ENCODE measurements around the gene LDLRAD4. TPM values are rescaled to one million over a fixed set of nuclear protein-coding genes. Genes with fewer than 3 reads are reported as not detected.

LDLRAD4 gene
- total and polyA plus RNA-seq, 5 donors from 2014 or later = 42.4 to 207 (median 49.8) TPM

GRCh38 chr18:13311193-13311592, 92.6 kb downstream of the LDLRAD4 start:
- Mint-ChIP-seq H3K4me1 (peaks cover 8 to 50% (median 18%) of the 10 kb centered on the region in 4 donors), H3K4me3 (no peak overlapping the region), H3K27ac (peak overlapping the region in 2 of 3 donors; percentile 42 to 56), H3K9me3 (peaks cover 0 to 10% (median 4%) of the 10 kb centered on the region in 7 donors), H3K36me3 (peaks cover 12% of the 10 kb centered on the region), H3K27me3 (no peaks in the 10 kb centered on the region)
- ATAC-seq (ENCODE audit: low read depth in 2 of 2) = no peak
- peaks cover 5 to 6% of the 10 kb centered on the region in 2 experiments for H3K9me3 ChIP-seq (ENCODE audit: control insufficient read depth in 2 of 2, low read length in 2 of 2)
- no peak overlapping the region for H3K27ac ChIP-seq (ENCODE audit: insufficient read depth, low read length, poor library complexity, severe bottlenecking)
- no peak overlapping the region for H3K4me3 ChIP-seq (ENCODE audit: low read depth, low read length)
- no peaks in the 10 kb centered on the region for H3K27me3 ChIP-seq (ENCODE audit: control insufficient read depth, insufficient read depth, low read length)
- no peak for DNase-seq
- H3K4me1 ChIP-seq (ENCODE audit: control insufficient read depth, insufficient read depth, low read length, poor library complexity, severe bottlenecking) = peaks cover 4% of the 10 kb centered on the region
- H3K36me3 ChIP-seq (ENCODE audit: control insufficient read depth, insufficient read depth, low read length) = no peaks in the 10 kb centered on the region

- peaks cover 6 to 8% of the 10 kb centered on the region in 2 experiments for H3K9me3 ChIP-seq (ENCODE audit: control insufficient read depth in 2 of 2, low read length in 2 of 2)
- peaks cover 15% of the 10 kb centered on the region for H3K36me3 Mint-ChIP-seq
- H3K4me1 Mint-ChIP-seq = peaks cover 0 to 45% (median 18%) of the 10 kb centered on the region in 4 donors
- ATAC-seq (ENCODE audit: low read depth in 2 of 2) = no peak
- no peaks in the 10 kb centered on the region for H3K36me3 ChIP-seq (ENCODE audit: control insufficient read depth, insufficient read depth, low read length)
- no peaks in the 10 kb centered on the region for H3K27me3 ChIP-seq (ENCODE audit: control insufficient read depth, insufficient read depth, low read length)
- H3K27me3 Mint-ChIP-seq = no peaks in the 10 kb centered on the region
- peak overlapping the region; percentile 12 to 86 (median 85) for H3K27ac Mint-ChIP-seq
- no peak for DNase-seq
- no peak overlapping the region for H3K27ac ChIP-seq (ENCODE audit: insufficient read depth, low read length, poor library complexity, severe bottlenecking)
- peaks cover 4% of the 10 kb centered on the region for H3K4me1 ChIP-seq (ENCODE audit: control insufficient read depth, insufficient read depth, low read length, poor library complexity, severe bottlenecking)
- no peak overlapping the region for H3K4me3 ChIP-seq (ENCODE audit: low read depth, low read length)
- H3K4me3 Mint-ChIP-seq = peak overlapping the region in 1 of 4 donors; percentile 13
- peaks cover 0 to 13% (median 4%) of the 10 kb centered on the region in 7 donors for H3K9me3 Mint-ChIP-seq
Observed at GRCh38 chr18:13312515-13312914, 94.0 kb downstream of the LDLRAD4 start.

- Mint-ChIP-seq H3K27ac (peak overlapping the region; percentile 38 to 86 (median 82)), H3K4me1 (peaks cover 0 to 41% (median 17%) of the 10 kb centered on the region in 4 donors), H3K9me3 (peaks cover 0 to 13% (median 6%) of the 10 kb centered on the region in 7 donors), H3K36me3 (peaks cover 15% of the 10 kb centered on the region), H3K27me3 (no peaks in the 10 kb centered on the region), H3K4me3 (peak overlapping the region in 3 of 4 donors; percentile 3 to 63 (median 52))
- ATAC-seq (ENCODE audit: low read depth in 2 of 2) (peak; percentile 55 to 75), DNase-seq (peak in 2 of 3 donors; percentile 19 to 68)
- H3K27ac ChIP-seq (ENCODE audit: insufficient read depth, low read length, poor library complexity, severe bottlenecking) = no peak overlapping the region
- no peak overlapping the region for H3K4me3 ChIP-seq (ENCODE audit: low read depth, low read length)
- no peaks in the 10 kb centered on the region for H3K36me3 ChIP-seq (ENCODE audit: control insufficient read depth, insufficient read depth, low read length)
- H3K27me3 ChIP-seq (ENCODE audit: control insufficient read depth, insufficient read depth, low read length) = no peaks in the 10 kb centered on the region
- peaks cover 6 to 8% of the 10 kb centered on the region in 2 experiments for H3K9me3 ChIP-seq (ENCODE audit: control insufficient read depth in 2 of 2, low read length in 2 of 2)
- H3K4me1 ChIP-seq (ENCODE audit: control insufficient read depth, insufficient read depth, low read length, poor library complexity, severe bottlenecking) = peaks cover 4% of the 10 kb centered on the region
Observed at GRCh38 chr18:13313006-13313686, 94.6 kb downstream of the LDLRAD4 start.

- peaks cover 15% of the 10 kb centered on the region for H3K36me3 Mint-ChIP-seq
- Histone ChIP-seq H3K27ac (ENCODE audit: insufficient read depth, low read length, poor library complexity, severe bottlenecking) (no peak overlapping the region), H3K27me3 (ENCODE audit: control insufficient read depth, insufficient read depth, low read length) (no peaks in the 10 kb centered on the region), H3K36me3 (ENCODE audit: control insufficient read depth, insufficient read depth, low read length) (no peaks in the 10 kb centered on the region), H3K4me1 (ENCODE audit: control insufficient read depth, insufficient read depth, low read length, poor library complexity, severe bottlenecking) (peaks cover 4% of the 10 kb centered on the region), H3K9me3 (ENCODE audit: control insufficient read depth in 2 of 2, low read length in 2 of 2) (peaks cover 6 to 8% of the 10 kb centered on the region in 2 experiments), H3K4me3 (ENCODE audit: low read depth, low read length) (no peak overlapping the region)
- H3K9me3 Mint-ChIP-seq = peaks cover 0 to 13% (median 6%) of the 10 kb centered on the region in 7 donors
- no peaks in the 10 kb centered on the region for H3K27me3 Mint-ChIP-seq
- DNase-seq (no peak), ATAC-seq (ENCODE audit: low read depth in 2 of 2) (no peak)
- H3K4me3 Mint-ChIP-seq = no peak overlapping the region
- H3K27ac Mint-ChIP-seq = no peak overlapping the region
- H3K4me1 Mint-ChIP-seq = peaks cover 0 to 25% (median 13%) of the 10 kb centered on the region in 4 donors
Observed at GRCh38 chr18:13315000-13315399, 96.4 kb downstream of the LDLRAD4 start.

GRCh38 chr18:13316063-13316462, 97.5 kb downstream of the LDLRAD4 start:
- peaks cover 0 to 22% (median 12%) of the 10 kb centered on the region in 4 donors for H3K4me1 Mint-ChIP-seq

GRCh38 chr18:13317801-13318200, 99.2 kb downstream of the LDLRAD4 start:
- Histone ChIP-seq H3K9me3 (ENCODE audit: control insufficient read depth in 2 of 2, low read length in 2 of 2) (peaks cover 6 to 8% of the 10 kb centered on the region in 2 experiments), H3K27ac (ENCODE audit: insufficient read depth, low read length, poor library complexity, severe bottlenecking) (no peak overlapping the region), H3K27me3 (ENCODE audit: control insufficient read depth, insufficient read depth, low read length) (no peaks in the 10 kb centered on the region), H3K36me3 (ENCODE audit: control insufficient read depth, insufficient read depth, low read length) (no peaks in the 10 kb centered on the region), H3K4me3 (ENCODE audit: low read depth, low read length) (no peak overlapping the region), H3K4me1 (ENCODE audit: control insufficient read depth, insufficient read depth, low read length, poor library complexity, severe bottlenecking) (peaks cover 4% of the 10 kb centered on the region)
- ATAC-seq (ENCODE audit: low read depth in 2 of 2) (no peak), DNase-seq (no peak)
- Mint-ChIP-seq H3K27ac (no peak overlapping the region), H3K9me3 (peaks cover 0 to 13% (median 7%) of the 10 kb centered on the region in 7 donors), H3K27me3 (no peaks in the 10 kb centered on the region), H3K36me3 (peaks cover 15% of the 10 kb centered on the region), H3K4me3 (no peak overlapping the region), H3K4me1 (peaks cover 0 to 13% (median 11%) of the 10 kb centered on the region in 4 donors)

More at GRCh38 chr18:13316063-13316462, 97.5 kb downstream of the LDLRAD4 start:
- Mint-ChIP-seq H3K9me3 (peaks cover 0 to 13% (median 6%) of the 10 kb centered on the region in 7 donors), H3K27ac (no peak overlapping the region), H3K4me3 (no peak overlapping the region), H3K36me3 (peaks cover 15% of the 10 kb centered on the region), H3K27me3 (no peaks in the 10 kb centered on the region)
- ATAC-seq (ENCODE audit: low read depth in 2 of 2) (no peak), DNase-seq (no peak)
- H3K36me3 ChIP-seq (ENCODE audit: control insufficient read depth, insufficient read depth, low read length) = no peaks in the 10 kb centered on the region
- peaks cover 6 to 8% of the 10 kb centered on the region in 2 experiments for H3K9me3 ChIP-seq (ENCODE audit: control insufficient read depth in 2 of 2, low read length in 2 of 2)
- H3K27ac ChIP-seq (ENCODE audit: insufficient read depth, low read length, poor library complexity, severe bottlenecking) = no peak overlapping the region
- H3K4me1 ChIP-seq (ENCODE audit: control insufficient read depth, insufficient read depth, low read length, poor library complexity, severe bottlenecking) = peaks cover 4% of the 10 kb centered on the region
- H3K4me3 ChIP-seq (ENCODE audit: low read depth, low read length) = no peak overlapping the region
- no peaks in the 10 kb centered on the region for H3K27me3 ChIP-seq (ENCODE audit: control insufficient read depth, insufficient read depth, low read length)

- H3K4me1 Mint-ChIP-seq = peaks cover 0 to 2% (median under 1%) of the 10 kb centered on the region in 4 donors
- no peak overlapping the region for H3K4me3 Mint-ChIP-seq
- no peak for ATAC-seq (ENCODE audit: low read depth in 2 of 2)
- DNase-seq = no peak
- H3K9me3 Mint-ChIP-seq = peaks cover 0 to 13% (median 7%) of the 10 kb centered on the region in 7 donors
- no peak overlapping the region for H3K27ac ChIP-seq (ENCODE audit: insufficient read depth, low read length, poor library complexity, severe bottlenecking)
- no peak overlapping the region for H3K27ac Mint-ChIP-seq
- no peak overlapping the region for H3K4me3 ChIP-seq (ENCODE audit: low read depth, low read length)
- peaks cover 6 to 8% of the 10 kb centered on the region in 2 experiments for H3K9me3 ChIP-seq (ENCODE audit: control insufficient read depth in 2 of 2, low read length in 2 of 2)
- H3K4me1 ChIP-seq (ENCODE audit: control insufficient read depth, insufficient read depth, low read length, poor library complexity, severe bottlenecking) = no peaks in the 10 kb centered on the region
- H3K27me3 ChIP-seq (ENCODE audit: control insufficient read depth, insufficient read depth, low read length) = no peaks in the 10 kb centered on the region
- H3K36me3 Mint-ChIP-seq = peaks cover 11% of the 10 kb centered on the region
- H3K27me3 Mint-ChIP-seq = no peaks in the 10 kb centered on the region
- no peaks in the 10 kb centered on the region for H3K36me3 ChIP-seq (ENCODE audit: control insufficient read depth, insufficient read depth, low read length)
Observed at GRCh38 chr18:13318731-13319501, 100.4 kb downstream of the LDLRAD4 start.
